Gastroesophageal sphincter (tissue), 4 donors: ENCODE measurements around the gene OR5C1. TPM values are rescaled to one million over a fixed set of nuclear protein-coding genes. Genes with fewer than 3 reads are reported as not detected.

Experiments used
- ATAC-seq: fragments of 150-250 bp; one replicate; pipeline ENCODE4 v1.9.1; 2016; ENCODE audit warnings: mild to moderate bottlenecking, moderate library complexity
- H3K27ac ChIP-seq, 4 donors: fragments of 200-600 bp; sonication (generic) in 3 of 4; 1 replicate in 3 of 4; 2 replicates in 1 of 4; pipeline ENCODE4 v1.5.1; 2016 to 2019
- H3K27me3 ChIP-seq: fragments of 200-600 bp; sonication (generic); one replicate; pipeline ENCODE4 v1.5.1; 2019
- H3K36me3 ChIP-seq, 2 donors: fragments of 200-600 bp; sonication (generic); one replicate each; pipeline ENCODE4 v1.5.1; 2019; ENCODE audit warnings: control low read depth in 1 of 2
- H3K4me1 ChIP-seq, 3 donors: fragments of 200-600 bp; sonication (generic); 1 replicate in 2 of 3; 2 replicates in 1 of 3; pipeline ENCODE4 v1.5.1; 2016 to 2019; ENCODE audit warnings: control low read depth in 2 of 3
- H3K4me3 ChIP-seq, 2 donors: fragments of 200-600 bp; sonication (generic); one replicate each; pipeline ENCODE4 v1.5.1; 2019; ENCODE audit warnings: mild to moderate bottlenecking in 1 of 2, moderate library complexity in 1 of 2
- H3K9me3 ChIP-seq, 3 donors: fragments of 200-600 bp; sonication (generic); one replicate each; pipeline ENCODE4 v1.5.1; 2017 to 2019; ENCODE audit warnings: control low read depth in 2 of 3
- CTCF ChIP-seq, 4 experiments: fragments of 200-600 bp in 2 of 4; fragments of 450-650 bp in 2 of 4; sonication (generic) in 1 of 4; IDR thresholded peaks; one replicate each; pipeline ENCODE4 v1.5.1; 2017 to 2019; ENCODE audit warnings: antibody characterized with exemption in 4 of 4, mild to moderate bottlenecking in 2 of 4, moderate library complexity in 2 of 4
- EP300 ChIP-seq: sonication (generic); formaldehyde crosslinking; IDR thresholded peaks from one replicate; pipeline ENCODE4 v1.6.1; 2017; ENCODE audit warnings: antibody characterized with exemption, mild to moderate bottlenecking
- POLR2A ChIP-seq, 2 donors: fragments of 450-650 bp; IDR thresholded peaks; one replicate each; pipeline ENCODE4 v1.6.1; 2017; ENCODE audit warnings: antibody characterized with exemption in 2 of 2, mild to moderate bottlenecking in 2 of 2, moderate library complexity in 1 of 2
- POLR2AphosphoS5 ChIP-seq: sonication (generic); formaldehyde crosslinking; IDR thresholded peaks from one replicate; pipeline ENCODE4 v1.6.1; 2017; ENCODE audit warnings: antibody characterized with exemption
- WGBS, 2 donors: methylation state at CpG; one replicate each; pipeline ENCODE4 v1.1.5; 2018; ENCODE audit warnings: low coverage in 1 of 2; 5-methylcytosine and 5-hydroxymethylcytosine counted together
- total RNA-seq, 4 donors: library from RNA; depleted of rRNA; stranded (reverse); fragments of >200 nt; gene quantifications; one replicate each; pipeline ENCODE4 v1.1.0, GENCODE V29; 2016

Gene OR5C1
- total RNA-seq, 4 donors from 2014 or later = not detected

- Histone ChIP-seq H3K4me1 (peaks cover 0 to 33% (median 0%) of the 10 kb centered on the region in 3 donors), H3K9me3 (no peaks in the 10 kb centered on the region), H3K4me3 (no peak overlapping the region), H3K27ac (peak overlapping the region in 2 of 4 donors; percentile 20 to 25), H3K36me3 (peaks cover 0 to 53% of the 10 kb centered on the region in 2 donors), H3K27me3 (no peaks in the 10 kb centered on the region)
- TF ChIP-seq EP300 (no peak), CTCF (IDR thresholded peaks at IDR 0.05) (no peak), POLR2AphosphoS5 (no peak), POLR2A (IDR thresholded peaks at IDR 0.05) (no peak)
- 72 to 81% methylated on average over 3 to 17 of the region's 17 CpGs for WGBS, 2 donors
- peak; percentile 82 for ATAC-seq
Observed at GRCh38 chr9:122816163-122816867, 27.6 kb downstream of the OR5C1 start.

GRCh38 chr9:122819326-122819725 is 30.6 kb downstream of the OR5C1 start:
- TF ChIP-seq POLR2A (IDR thresholded peaks at IDR 0.05) = no peak
- TF ChIP-seq EP300 = no peak
- TF ChIP-seq POLR2AphosphoS5 = no peak
- TF ChIP-seq CTCF (IDR thresholded peaks at IDR 0.05) = no peak
- Histone ChIP-seq H3K36me3 (peaks cover 0 to 82% of the 10 kb centered on the region in 2 donors), H3K27ac (peak overlapping the region in 1 of 4 donors; percentile 21), H3K4me3 (no peak overlapping the region), H3K9me3 (no peaks in the 10 kb centered on the region), H3K27me3 (no peaks in the 10 kb centered on the region), H3K4me1 (peaks cover 0 to 56% (median 3%) of the 10 kb centered on the region in 3 donors)
- WGBS, 2 donors = 34 to 50% methylated on average over 3 of the region's 3 CpGs
- no peak for ATAC-seq

GRCh38 chr9:122819791-122820489 is 31.2 kb downstream of the OR5C1 start:
- Histone ChIP-seq H3K36me3 (peaks cover 0 to 82% of the 10 kb centered on the region in 2 donors), H3K9me3 (no peaks in the 10 kb centered on the region), H3K4me1 (peaks cover 0 to 62% (median 3%) of the 10 kb centered on the region in 3 donors), H3K27ac (peak overlapping the region in 1 of 4 donors; percentile 47), H3K4me3 (no peak overlapping the region), H3K27me3 (no peaks in the 10 kb centered on the region)
- no peak for ATAC-seq
- no peak for TF ChIP-seq CTCF (IDR thresholded peaks at IDR 0.05)
- no peak for TF ChIP-seq POLR2A (IDR thresholded peaks at IDR 0.05)
- no peak for TF ChIP-seq POLR2AphosphoS5
- no peak for TF ChIP-seq EP300
- WGBS, 2 donors = 43 to 72% methylated on average over 5 to 8 of the region's 9 CpGs

- peaks cover 0 to 82% of the 10 kb centered on the region in 2 donors for H3K36me3 ChIP-seq
- H3K4me3 ChIP-seq = no peak overlapping the region
- no peaks in the 10 kb centered on the region for H3K27me3 ChIP-seq
- peak overlapping the region in 1 of 4 donors; percentile 47 for H3K27ac ChIP-seq
- ATAC-seq = no peak
- H3K4me1 ChIP-seq = peaks cover 0 to 62% (median 3%) of the 10 kb centered on the region in 3 donors
- H3K9me3 ChIP-seq = no peaks in the 10 kb centered on the region
- TF ChIP-seq EP300 (no peak), POLR2A (IDR thresholded peaks at IDR 0.05) (no peak), POLR2AphosphoS5 (no peak), CTCF (IDR thresholded peaks at IDR 0.05) (no peak)
- 87 to 90% methylated on average over 3 to 9 of the region's 11 CpGs for WGBS, 2 donors
Observed at GRCh38 chr9:122820490-122820845, 31.7 kb downstream of the OR5C1 start.
